Islet precursor cell (in vitro differentiated cells): ENCODE results near the gene SLC12A9.
A peak's percentile ranks its signal among the peaks of the same experiment; 100 is the strongest.
"Not testable (repeated sequence)": the region's sequence is repeated elsewhere in the genome, so short reads cannot be mapped to it uniquely, and the experiment has no call there.

Experiments
- DNase-seq: peaks from one replicate; pipeline ENCODE4 v3.0.0-alpha.2; 2018

SLC12A9 gene

GRCh38 chr7:100826514-100827329 lies 25.8 kb upstream of the SLC12A9 start:
- peak; percentile 60 for DNase-seq

GRCh38 chr7:100827330-100828226 lies 24.9 kb upstream of the SLC12A9 start, which contains the start of gene EPHB4:
EPHB4 (minus strand) TSS chr7:100827523; CDS start chr7:100827030, 493 bp downstream.
- DNase-seq, result peak; percentile 94

- DNase-seq, result no peak
These were observed 23.3 kb upstream of the SLC12A9 start for GRCh38 chr7:100829150-100829716.

- DNase-seq, result no peak
These were observed 22.1 kb upstream of the SLC12A9 start for GRCh38 chr7:100830396-100830795.

GRCh38 chr7:100832281-100832633 lies 20.3 kb upstream of the SLC12A9 start:
- DNase-seq, result no peak

GRCh38 chr7:100835903-100836811 lies 16.4 kb upstream of the SLC12A9 start:
- peak; percentile 97 for DNase-seq

GRCh38 chr7:100836812-100837098 lies 15.8 kb upstream of the SLC12A9 start:
- no peak for DNase-seq

- peak; percentile 97 for DNase-seq
These were observed 15.2 kb upstream of the SLC12A9 start for GRCh38 chr7:100837099-100837836.

- DNase-seq, result no peak
These were observed 13.2 kb upstream of the SLC12A9 start for GRCh38 chr7:100839361-100839760.

GRCh38 chr7:100840470-100841100 lies 11.9 kb upstream of the SLC12A9 start:
- no peak for DNase-seq

- DNase-seq, result no peak
These were observed 5.2 kb upstream of the SLC12A9 start for GRCh38 chr7:100847360-100847759.

- DNase-seq, result no peak
These were observed 1.8 kb downstream of the SLC12A9 start for GRCh38 chr7:100854146-100854895.

GRCh38 chr7:100854899-100855298 lies 2.4 kb downstream of the SLC12A9 start:
- DNase-seq, result not testable (repeated sequence)

GRCh38 chr7:100855515-100855914 lies 3.0 kb downstream of the SLC12A9 start:
- peak; percentile 44 for DNase-seq

- DNase-seq, result peak; percentile 96
These were observed 4.4 kb downstream of the SLC12A9 start for GRCh38 chr7:100856871-100857282.

GRCh38 chr7:100859856-100860255 lies 7.3 kb downstream of the SLC12A9 start:
- DNase-seq, result peak; percentile 65

- peak; percentile 48 for DNase-seq
These were observed 8.4 kb downstream of the SLC12A9 start for GRCh38 chr7:100860702-100861615.

GRCh38 chr7:100861616-100861985 lies 9.1 kb downstream of the SLC12A9 start:
- DNase-seq, result peak; percentile 43

GRCh38 chr7:100863406-100863950 lies 11.0 kb downstream of the SLC12A9 start:
- no peak for DNase-seq
